Measurements from ENCODE around the gene PLD1. TPM values are rescaled to one million over a fixed set of nuclear protein-coding genes. Genes with fewer than 3 reads are reported as not detected.

The PLD1 gene
- total and polyA plus RNA-seq, 9 donors: 24.6 to 125 (median 52.1) TPM

GRCh38 chr3:171832989-171833388, 22.7 kb upstream of the PLD1 start:
- Histone ChIP-seq H3K9me3 (no peaks in the 10 kb centered on the region), H3K4me1 (ENCODE audit: insufficient read depth) (peaks cover 12% of the 10 kb centered on the region), H3K27ac (peak overlapping the region in 1 of 2 donors; percentile 84), H3K27me3 (no peaks in the 10 kb centered on the region), H3K36me3 (no peaks in the 10 kb centered on the region), H3K4me3 (no peak overlapping the region)
- no peak for DNase-seq
- intact Hi-C loops (cut with DNase I): loop anchor here in 2 of 4 donors (10.0 kb wide), 3 partner anchors 178 to 502 kb away; no protein-coding TSS in a partner anchor
- 30 to 36% (median 31%) methylated on average over 5 of the region's 5 CpGs for WGBS, 3 donors
- TF ChIP-seq POLR2A (IDR thresholded peaks at IDR 0.05) (no peak), CTCF (IDR thresholded peaks at IDR 0.05) (no peak), EP300 (IDR thresholded peaks at IDR 0.05) (no peak)

GRCh38 chr3:171831936-171832335, 21.7 kb upstream of the PLD1 start:
- no peaks in the 10 kb centered on the region for H3K27me3 ChIP-seq
- intact Hi-C loops (cut with DNase I): loop anchor here in 2 of 4 donors (2.0 to 10.0 kb wide), 4 partner anchors 21 to 503 kb away; partner anchors contain the start of gene PLD1 (in 1 of the 2)
- TF ChIP-seq EP300 (IDR thresholded peaks at IDR 0.05) (no peak), POLR2A (IDR thresholded peaks at IDR 0.05) (no peak), CTCF (IDR thresholded peaks at IDR 0.05) (no peak)
- no peak for DNase-seq
- no peak overlapping the region for H3K4me3 ChIP-seq
- peak overlapping the region; percentile 14 to 84 for H3K27ac ChIP-seq
- H3K9me3 ChIP-seq: no peaks in the 10 kb centered on the region
- H3K36me3 ChIP-seq: no peaks in the 10 kb centered on the region
- H3K4me1 ChIP-seq (ENCODE audit: insufficient read depth): peaks cover 17% of the 10 kb centered on the region
- WGBS, 3 donors: 13 to 25% (median 18%) methylated on average over 3 of the region's 3 CpGs

- intact Hi-C loops (cut with DNase I): loop anchor here in 2 of 4 donors (2.0 to 10.0 kb wide), 4 partner anchors 20 to 504 kb away; partner anchors contain the start of gene PLD1 (in 1 of the 2)
These were observed 20.2 kb upstream of the PLD1 start for GRCh38 chr3:171830518-171830875.

GRCh38 chr3:171829841-171830517, 19.7 kb upstream of the PLD1 start:
- H3K9me3 ChIP-seq: no peaks in the 10 kb centered on the region
- peaks cover 19% of the 10 kb centered on the region for H3K4me1 ChIP-seq (ENCODE audit: insufficient read depth)
- WGBS, 3 donors: 4 to 6% (median 4%) methylated on average over 6 of the region's 6 CpGs
- no peak for TF ChIP-seq EP300 (IDR thresholded peaks at IDR 0.05)
- TF ChIP-seq POLR2A (IDR thresholded peaks at IDR 0.05): peak; percentile 23
- peak; percentile 42 to 83 (median 83) for TF ChIP-seq CTCF (IDR thresholded peaks at IDR 0.05)
- no peaks in the 10 kb centered on the region for H3K36me3 ChIP-seq
- H3K27me3 ChIP-seq: no peaks in the 10 kb centered on the region
- peak overlapping the region; percentile 31 to 84 for H3K27ac ChIP-seq
- peak; percentile 87 to 91 (median 90) for DNase-seq
- intact Hi-C loops (cut with DNase I): loop anchor here in 2 of 4 donors (2.0 to 10.0 kb wide), 4 partner anchors 19 to 505 kb away; partner anchors contain the start of gene PLD1 (in 1 of the 2)
- no peak overlapping the region for H3K4me3 ChIP-seq

More at GRCh38 chr3:171830518-171830875, 20.2 kb upstream of the PLD1 start:
- no peaks in the 10 kb centered on the region for H3K9me3 ChIP-seq
- H3K27me3 ChIP-seq: no peaks in the 10 kb centered on the region
- no peak for TF ChIP-seq POLR2A (IDR thresholded peaks at IDR 0.05)
- TF ChIP-seq CTCF (IDR thresholded peaks at IDR 0.05): no peak
- no peak for TF ChIP-seq EP300 (IDR thresholded peaks at IDR 0.05)
- no peaks in the 10 kb centered on the region for H3K36me3 ChIP-seq
- H3K4me3 ChIP-seq: no peak overlapping the region
- H3K4me1 ChIP-seq (ENCODE audit: insufficient read depth): peaks cover 17% of the 10 kb centered on the region
- peak overlapping the region; percentile 31 to 84 for H3K27ac ChIP-seq
- DNase-seq: no peak
